RWPE1 (cell line): ENCODE results near the gene PRPH.
"Not testable (repeated sequence)": the region's sequence is repeated elsewhere in the genome, so short reads cannot be mapped to it uniquely, and the experiment has no call there.

Source experiments
- CTCF ChIA-PET: fragments of 350-600 bp; sonication (Branson Sonifier 250); formaldehyde crosslinking; extraction: SDS; loops from one replicate; lab custom pipeline; 2021; lab: Yijun Ruan, JAX
- POLR2A ChIA-PET: fragments of 400-600 bp; formaldehyde crosslinking; extraction: SDS; loops from one replicate; lab custom pipeline; 2020; ENCODE audit warnings: antibody characterized with exemption; ENCODE audit not compliant: low non-redundant PET; lab: Yijun Ruan, JAX
- DNase-seq: peaks from one replicate; pipeline ENCODE4 v3.0.0; 2012; ENCODE audit warnings: low spot score
- H3K27ac ChIP-seq: fragments of 450-650 bp; 2 replicates; pipeline ENCODE4 v1.5.1; 2017
- TF ChIP-seq, protein P1 (sequence below): fragments of 450-650 bp; conservative IDR thresholded peaks from 2 replicates; pipeline ENCODE4 v1.5.1; 2017; ENCODE audit warnings: low read depth, mild to moderate bottlenecking

Gene PRPH

DNA sequence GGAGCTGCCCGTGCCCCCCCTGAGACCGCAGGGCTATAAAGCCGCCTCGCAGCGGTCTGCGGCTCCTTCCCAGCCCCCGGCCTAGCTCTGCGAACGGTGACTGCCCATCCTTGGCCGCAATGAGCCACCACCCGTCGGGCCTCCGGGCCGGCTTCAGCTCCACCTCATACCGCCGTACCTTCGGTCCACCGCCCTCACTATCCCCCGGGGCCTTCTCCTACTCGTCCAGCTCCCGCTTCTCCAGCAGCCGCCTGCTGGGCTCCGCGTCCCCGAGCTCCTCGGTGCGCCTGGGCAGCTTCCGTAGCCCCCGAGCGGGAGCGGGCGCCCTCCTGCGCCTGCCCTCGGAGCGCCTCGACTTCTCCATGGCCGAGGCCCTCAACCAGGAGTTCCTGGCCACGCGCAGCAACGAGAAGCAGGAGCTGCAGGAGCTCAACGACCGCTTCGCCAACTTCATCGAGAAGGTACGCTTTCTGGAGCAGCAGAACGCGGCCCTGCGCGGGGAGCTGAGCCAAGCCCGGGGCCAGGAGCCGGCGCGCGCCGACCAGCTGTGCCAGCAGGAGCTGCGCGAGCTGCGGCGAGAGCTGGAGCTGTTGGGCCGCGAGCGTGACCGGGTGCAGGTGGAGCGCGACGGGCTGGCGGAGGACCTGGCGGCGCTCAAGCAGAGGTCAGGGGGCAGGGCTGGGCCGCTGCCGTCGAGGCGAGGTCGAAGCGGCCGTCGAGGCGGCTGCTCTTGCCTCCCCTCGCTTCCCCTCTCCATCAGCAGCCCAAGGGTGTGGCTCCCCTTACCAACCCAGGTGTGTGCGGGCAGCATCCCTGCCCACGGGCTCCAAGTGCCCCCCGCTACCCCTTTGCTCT is at the start of gene PRPH:
Gene PRPH, plus strand, starts transcription at position 66 of the 855 bp plus-strand sequence. Its CDS starts 54 bp downstream, at position 120.
- peak within 1 kb of the TSS; percentile 85 for H3K27ac ChIP-seq
- DNase-seq = no peak

DNA sequence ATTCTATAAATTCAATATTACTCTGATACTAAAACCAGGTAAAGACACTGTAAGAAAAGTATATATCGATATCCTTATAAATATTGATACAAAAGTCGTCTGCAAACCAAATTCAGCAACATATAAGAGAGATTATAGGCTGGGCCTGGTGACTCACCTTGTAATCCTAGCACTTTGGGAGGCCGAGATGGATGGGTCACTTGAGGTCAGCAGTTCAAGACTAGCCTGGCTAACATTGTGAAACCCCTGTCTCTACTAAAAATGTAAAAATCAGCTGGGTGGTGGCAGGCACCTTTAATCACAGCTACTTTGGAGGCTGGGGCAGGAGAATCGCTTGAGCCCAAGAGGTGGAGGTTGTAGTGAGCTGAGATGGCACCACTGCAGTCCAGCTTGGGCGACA is 43.6 kb upstream of the PRPH start:
- ChIA-PET CTCF (no interaction called here), POLR2A (interaction anchor here (0.6 kb wide), 1 partner anchor 9 kb away, joined by 3 read pairs; no protein-coding TSS in a partner anchor)
- DNase-seq = no peak
- no peak overlapping the region for H3K27ac ChIP-seq
- TF ChIP-seq, protein P1, sequence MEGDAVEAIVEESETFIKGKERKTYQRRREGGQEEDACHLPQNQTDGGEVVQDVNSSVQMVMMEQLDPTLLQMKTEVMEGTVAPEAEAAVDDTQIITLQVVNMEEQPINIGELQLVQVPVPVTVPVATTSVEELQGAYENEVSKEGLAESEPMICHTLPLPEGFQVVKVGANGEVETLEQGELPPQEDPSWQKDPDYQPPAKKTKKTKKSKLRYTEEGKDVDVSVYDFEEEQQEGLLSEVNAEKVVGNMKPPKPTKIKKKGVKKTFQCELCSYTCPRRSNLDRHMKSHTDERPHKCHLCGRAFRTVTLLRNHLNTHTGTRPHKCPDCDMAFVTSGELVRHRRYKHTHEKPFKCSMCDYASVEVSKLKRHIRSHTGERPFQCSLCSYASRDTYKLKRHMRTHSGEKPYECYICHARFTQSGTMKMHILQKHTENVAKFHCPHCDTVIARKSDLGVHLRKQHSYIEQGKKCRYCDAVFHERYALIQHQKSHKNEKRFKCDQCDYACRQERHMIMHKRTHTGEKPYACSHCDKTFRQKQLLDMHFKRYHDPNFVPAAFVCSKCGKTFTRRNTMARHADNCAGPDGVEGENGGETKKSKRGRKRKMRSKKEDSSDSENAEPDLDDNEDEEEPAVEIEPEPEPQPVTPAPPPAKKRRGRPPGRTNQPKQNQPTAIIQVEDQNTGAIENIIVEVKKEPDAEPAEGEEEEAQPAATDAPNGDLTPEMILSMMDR = no peak

More for the DNA sequence above, at the start of gene PRPH:
- TF ChIP-seq, protein P1 = no peak
- CTCF ChIA-PET = interaction anchor here (0.5 to 2.6 kb wide), 7 partner anchors 10 to 104 kb away, joined by 3 to 9 read pairs (median 4); no protein-coding TSS in a partner anchor
- POLR2A ChIA-PET = interaction anchor here (0.5 kb wide), 1 partner anchor 59 kb away, joined by 3 read pairs; no protein-coding TSS in a partner anchor

DNA sequence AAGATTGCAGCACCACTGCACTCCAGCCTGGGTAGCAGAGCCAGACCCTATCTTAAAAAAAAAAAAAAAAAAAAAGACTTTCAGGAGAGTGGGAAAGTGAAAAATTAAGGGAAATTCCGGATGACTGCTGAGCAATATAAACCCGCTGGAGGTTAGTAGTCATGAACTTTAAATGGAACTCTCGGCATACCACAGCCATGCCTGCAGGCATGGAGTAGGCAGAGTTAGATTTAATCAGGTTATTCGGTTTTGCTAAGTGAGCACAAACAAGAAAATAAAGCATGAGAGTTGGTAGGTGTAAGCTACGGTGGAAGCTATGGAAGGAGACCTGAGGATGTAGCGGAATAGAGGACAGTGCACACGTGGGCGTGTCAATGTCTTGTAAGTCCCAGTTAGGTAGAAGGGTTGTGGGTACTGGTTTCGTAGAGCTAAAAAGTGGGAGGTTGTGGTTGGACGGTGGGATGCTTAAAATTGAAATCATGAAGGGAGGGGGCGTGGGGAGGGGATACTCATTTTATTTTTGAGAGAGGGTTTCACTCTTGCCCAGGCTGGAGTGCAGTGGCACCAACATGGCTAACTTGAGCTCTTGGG is 41.8 kb upstream of the PRPH start:
- ChIA-PET POLR2A (no interaction called here), CTCF (no interaction called here)
- DNase-seq = no peak
- TF ChIP-seq, protein P1 = no peak
- H3K27ac ChIP-seq = no peak overlapping the region

DNA sequence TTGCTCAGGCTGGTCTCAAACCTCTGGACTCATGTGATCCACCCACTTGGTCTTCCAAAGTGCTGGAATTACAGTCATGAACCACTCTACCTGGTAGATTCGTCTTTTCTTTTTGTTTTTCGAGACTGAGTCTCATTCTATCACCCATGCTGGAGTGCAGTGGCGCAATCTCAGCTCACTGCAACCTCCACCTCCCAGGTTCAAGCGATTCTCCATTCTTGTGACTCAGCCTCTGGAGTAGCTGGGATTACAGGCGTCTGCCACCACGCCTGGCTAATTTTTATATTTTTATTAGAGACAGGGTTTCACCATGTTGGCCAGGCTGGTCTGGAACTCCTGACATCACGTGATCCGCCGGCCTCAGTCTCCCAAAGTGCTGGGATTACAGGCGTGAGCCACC is 39.5 kb upstream of the PRPH start:
- DNase-seq, POLR2A ChIA-PET: not testable (repeated sequence)
- CTCF ChIA-PET = interaction anchor here (2.0 kb wide), 1 partner anchor 20 kb away, joined by 7 read pairs; no protein-coding TSS in a partner anchor
- peak overlapping the region; percentile 3; the same call in 1 of the 2 replicates for H3K27ac ChIP-seq

DNA sequence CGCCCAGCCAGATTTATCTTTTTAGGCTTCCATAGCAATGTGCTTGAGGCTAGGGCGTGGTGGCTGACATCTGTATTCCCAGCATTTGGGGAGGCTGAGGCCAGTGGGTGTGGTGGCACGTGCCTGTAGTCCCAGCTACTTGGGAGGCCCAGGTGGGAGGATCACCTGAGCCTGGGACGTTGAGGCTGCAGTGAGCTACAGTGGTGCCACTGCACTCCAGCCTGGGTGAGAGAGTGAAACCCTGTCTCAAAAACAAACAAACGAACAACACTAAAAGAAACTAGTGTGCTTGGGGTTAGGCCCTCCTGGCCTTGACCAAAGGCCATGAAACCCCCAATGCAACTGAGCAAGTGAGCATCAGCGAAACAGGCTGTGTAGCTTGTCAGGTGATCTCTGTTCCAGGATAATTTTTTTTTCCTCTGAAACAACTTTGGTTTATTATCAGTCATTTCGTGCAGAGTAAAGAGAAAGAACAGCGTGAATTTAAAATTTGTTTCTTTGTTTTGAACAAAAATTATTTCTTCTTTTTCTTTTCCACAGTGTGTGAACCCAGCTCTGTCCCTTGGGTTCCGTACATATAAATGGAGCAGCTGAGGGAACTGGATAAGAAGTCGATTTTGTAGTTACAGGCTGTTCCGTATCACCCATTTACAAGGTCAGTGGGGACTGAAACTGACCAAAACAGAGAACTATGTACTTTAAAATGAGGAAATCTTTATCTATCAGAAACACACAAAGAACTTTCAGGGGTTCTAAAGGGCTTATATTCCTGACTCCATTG is 38.9 kb upstream of the PRPH start:
- ChIA-PET CTCF (interaction anchor here (0.6 to 2.0 kb wide), 4 partner anchors 21 to 268 kb away, joined by 3 to 7 read pairs (median 5); no protein-coding TSS in a partner anchor), POLR2A (no interaction called here)
- H3K27ac ChIP-seq = peak overlapping the region; percentile 3; the same call in 1 of the 2 replicates
- DNase-seq = no peak
- TF ChIP-seq, protein P1 = no peak

DNA sequence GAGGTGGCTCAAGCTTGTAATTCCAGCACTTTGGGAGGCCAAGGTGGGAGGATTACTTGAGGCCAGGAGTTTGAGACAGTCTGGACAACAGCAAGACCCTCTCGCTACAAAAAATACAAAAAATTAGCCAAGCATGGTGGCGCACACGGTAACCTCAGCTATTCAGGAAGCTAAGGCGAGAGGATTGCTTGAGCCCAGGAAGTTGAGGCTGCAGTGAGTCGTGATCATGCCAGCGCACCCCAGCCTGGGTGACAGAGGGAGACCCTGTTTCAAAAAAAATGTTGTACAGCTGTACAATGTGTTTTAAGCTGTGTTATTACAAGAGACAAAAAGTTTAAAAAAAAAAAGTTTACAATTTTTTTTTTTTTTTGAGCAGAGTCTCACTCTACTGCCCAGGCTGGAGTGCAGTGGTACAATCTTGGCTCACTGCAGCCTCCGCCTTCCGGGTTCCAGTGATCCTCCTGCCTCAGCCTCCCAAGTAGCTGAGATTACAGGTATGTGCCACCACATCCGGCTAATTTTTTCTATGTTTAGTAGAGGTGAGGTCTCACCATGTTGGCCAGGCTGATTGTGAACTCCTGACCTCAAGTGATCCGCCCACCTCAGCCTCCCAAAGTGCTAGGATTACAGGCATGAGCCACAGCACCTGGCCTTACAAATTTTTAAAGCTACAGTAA is 37.3 kb upstream of the PRPH start:
- CTCF ChIA-PET = interaction anchor here (0.6 to 0.8 kb wide), 2 partner anchors 128 to 169 kb away, joined by 3 read pairs; no protein-coding TSS in a partner anchor
- DNase-seq, H3K27ac ChIP-seq: not testable (repeated sequence)
- POLR2A ChIA-PET = interaction anchor here (0.6 kb wide), 1 partner anchor 1058 kb away, joined by 3 read pairs; no protein-coding TSS in a partner anchor
